HL-60/S4 treated with retinoic acid at 250 ng/mL for 4 days and 3 days (cell line): ENCODE results near the gene NET1.
"Not testable (repeated sequence)": the region's sequence is repeated elsewhere in the genome, so short reads cannot be mapped to it uniquely, and the experiment has no call there.

Experiments used
- in situ Hi-C: fragments of 300-500 bp; cut with MboI; formaldehyde crosslinking; loops from 2 replicates; pipeline ENCODE4 v1.7.0; 2022; ENCODE audit warnings: low sequenced_read_pairs

Gene NET1

DNA sequence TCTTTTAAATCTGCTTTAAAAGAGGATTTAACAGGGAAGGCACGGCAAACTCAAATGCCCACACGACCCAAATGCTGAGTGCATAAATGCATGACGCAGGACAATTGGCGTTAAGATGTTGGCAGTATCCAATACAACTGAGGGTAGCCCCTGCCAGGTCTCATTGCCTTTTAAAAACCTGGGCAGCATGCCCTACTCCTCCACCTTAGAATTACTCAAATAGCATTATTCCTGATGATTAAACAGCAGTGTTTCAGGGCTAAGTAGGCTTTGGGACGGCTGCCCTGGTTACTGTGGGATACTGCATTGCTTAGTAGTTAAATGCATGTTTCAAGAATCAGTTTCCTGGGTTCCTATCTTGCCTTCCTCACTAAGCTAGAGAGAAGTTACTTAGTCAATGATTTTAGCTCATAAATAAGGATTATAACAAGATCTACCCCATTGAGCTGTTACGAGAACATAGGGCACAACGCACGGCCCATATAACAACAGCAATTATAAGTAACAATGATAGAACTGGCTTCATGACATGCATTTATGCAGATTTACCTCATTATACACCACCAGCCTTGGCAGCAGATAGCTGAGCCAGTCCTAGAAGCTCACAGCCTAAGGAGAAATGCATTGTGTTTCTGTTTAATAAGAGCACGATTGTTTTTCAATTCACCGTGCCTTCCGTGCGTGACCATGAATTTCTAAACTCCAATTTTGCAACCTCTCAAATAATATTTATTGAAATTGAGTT lies 15.6 kb upstream of the NET1 start:
- in situ Hi-C loops, result loop anchor here (25.0 kb wide), 1 partner anchor 559 kb away; the partner anchor contains the start of gene AKR1E2

DNA sequence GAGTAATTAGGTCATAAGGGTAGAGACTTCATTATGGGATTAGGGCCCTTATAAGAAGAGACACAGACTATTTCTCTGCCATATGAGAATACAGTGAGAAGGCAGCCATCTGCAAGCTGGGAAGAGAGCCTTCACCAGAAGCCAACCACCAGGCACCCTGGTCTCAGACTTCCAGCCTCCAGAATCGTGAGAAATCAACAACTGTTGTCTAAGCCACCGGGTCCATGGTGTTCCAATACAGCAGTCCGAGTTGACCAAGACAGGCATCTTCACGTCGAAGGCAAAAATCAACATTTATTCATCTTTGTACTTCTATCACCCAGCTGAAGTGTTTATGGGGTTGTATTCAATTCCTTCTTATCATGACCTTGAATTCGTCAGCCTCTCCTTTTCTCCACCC lies 13.0 kb upstream of the NET1 start:
- in situ Hi-C loops, result loop anchor here (25.0 kb wide), 1 partner anchor 562 kb away; the partner anchor contains the start of gene AKR1E2

DNA sequence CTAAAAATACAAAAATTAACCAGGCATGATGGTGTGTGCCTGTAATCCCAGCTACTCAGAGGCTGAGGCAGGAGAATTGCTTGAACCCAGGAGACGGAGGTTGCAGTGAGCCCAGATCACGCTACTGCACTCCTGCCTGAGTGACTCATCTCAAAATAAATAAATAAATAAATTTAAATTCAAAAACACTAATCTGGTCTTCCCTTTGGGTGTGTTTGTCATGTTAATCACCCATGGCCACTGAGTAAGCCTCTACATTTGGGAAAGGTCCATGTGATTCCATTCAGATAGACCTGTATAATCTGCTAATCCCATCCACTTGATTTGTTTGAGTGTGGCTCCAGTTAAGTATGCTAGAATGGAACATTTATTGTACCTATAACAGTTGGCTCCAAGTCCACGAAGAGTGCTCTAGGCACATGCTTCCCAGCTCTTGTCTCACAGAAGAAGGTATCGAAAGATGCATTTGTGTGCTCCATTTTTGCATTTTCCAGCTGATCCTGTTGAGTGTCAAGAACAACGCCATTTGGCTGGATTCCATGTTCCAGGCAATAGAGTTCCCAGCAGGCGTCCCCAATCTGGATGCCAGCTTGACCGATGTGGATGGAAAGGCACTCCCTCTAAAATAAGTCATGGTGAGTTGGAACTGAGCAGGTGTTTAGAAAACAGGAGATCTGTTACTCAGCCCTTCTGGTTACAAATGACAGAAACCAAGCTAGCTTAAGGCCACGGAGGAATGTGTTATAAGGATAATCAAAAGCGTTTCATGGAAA lies 11.7 kb upstream of the NET1 start:
- in situ Hi-C loops, result no loop called here

DNA sequence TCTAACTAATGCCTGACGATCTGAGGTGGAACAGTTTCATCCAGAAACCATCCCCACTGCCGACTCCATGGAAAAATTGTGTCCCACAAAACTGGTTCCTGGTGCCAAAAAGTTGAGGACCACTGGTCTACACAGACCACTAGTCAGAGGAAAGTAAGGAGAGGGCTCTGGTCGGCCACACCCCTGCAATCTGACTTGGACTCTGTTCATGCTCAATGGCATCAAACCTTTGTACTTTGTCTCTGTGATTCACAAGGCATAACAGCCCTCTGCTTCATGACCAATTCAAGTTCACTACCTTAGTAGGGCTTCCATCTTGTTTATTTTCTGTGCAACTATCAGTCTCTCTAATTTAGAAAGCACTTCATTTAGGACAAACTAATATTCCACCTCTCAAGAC lies 9.6 kb upstream of the NET1 start:
- in situ Hi-C loops, result no loop called here

DNA sequence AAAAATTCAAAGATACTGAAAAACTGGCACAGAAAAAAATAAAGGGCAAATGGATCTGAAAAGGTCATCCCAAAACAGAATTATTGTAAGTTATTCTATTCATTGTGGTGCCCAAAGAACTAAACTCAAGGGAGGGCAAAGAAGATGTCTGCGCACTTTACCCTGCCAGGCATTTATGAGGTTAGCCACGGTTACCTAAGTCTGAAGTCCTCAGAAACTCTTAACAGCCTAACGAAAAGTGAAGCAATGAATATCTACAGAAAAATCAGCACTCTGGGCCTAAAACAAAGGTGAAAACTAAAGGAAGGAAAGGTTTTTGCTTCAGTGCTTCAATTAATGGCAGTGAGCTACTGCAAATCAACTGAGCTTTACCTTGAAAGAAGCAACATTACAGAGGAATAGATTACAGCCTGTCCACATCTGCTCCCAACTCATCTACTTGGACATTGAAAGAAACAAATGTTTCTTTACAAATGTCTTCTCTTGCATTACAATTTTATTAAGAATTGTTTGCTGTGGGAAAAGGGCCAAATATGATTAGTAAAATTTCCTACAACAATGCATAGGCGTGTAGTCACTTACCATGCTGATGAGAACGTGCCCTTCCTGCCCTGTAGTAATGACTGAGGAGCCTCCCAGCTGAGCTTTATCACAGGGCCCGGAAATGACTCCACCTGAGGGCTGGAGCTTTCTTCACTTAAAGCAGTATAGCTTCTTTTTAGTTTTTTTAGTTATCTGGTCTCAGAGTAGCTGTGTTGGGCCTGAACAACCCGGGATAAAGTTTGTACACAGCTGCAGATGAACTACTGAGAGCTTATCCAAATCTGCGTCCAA lies 7.9 kb upstream of the NET1 start, which contains the start of gene TUBAL3:
Gene TUBAL3 (minus strand): TSS at position 621 of the 834 bp plus-strand sequence. CDS start 36 bp downstream, at position 585.
- in situ Hi-C loops, result no loop called here

DNA sequence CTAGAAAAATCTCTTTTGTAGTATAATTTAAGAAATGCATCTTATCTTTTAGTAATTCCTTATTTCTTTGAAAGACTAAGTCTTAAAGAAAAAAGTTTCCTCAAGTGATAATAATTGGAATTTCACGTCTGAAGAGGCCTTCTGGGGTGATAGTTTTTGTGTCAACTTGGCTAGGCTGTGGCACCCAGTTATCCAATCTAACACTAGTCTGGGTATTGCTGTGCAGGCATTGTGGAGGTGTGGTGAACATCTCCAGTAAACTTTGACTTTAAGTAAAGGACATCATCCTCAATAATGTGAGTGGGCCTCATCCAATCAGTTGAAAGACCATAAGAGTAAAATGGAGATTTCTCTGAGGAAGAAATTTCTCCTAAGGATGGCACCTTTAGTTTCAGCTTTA lies 5.4 kb upstream of the NET1 start:
- in situ Hi-C loops, result no loop called here

DNA sequence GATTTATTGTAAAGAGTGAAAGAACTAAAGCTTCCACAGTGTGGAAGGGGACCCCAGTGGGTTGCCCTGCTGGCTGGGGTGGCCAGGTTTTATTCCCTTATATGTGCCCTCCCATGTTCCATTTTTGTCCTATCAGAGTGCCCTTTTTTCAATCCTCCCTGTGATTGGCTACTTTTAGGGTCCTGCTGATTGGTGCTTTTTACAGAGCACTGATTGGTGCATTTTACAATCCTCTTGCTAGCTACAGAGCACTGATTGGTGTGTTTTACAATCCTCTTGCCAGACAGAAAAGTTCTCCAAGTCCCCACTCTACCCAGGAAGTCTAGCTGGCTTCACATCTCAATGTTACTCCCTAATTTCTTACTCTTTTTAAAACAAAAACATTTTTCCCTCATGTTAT lies 1.6 kb upstream of the NET1 start:
- in situ Hi-C loops, result not testable (repeated sequence)

DNA sequence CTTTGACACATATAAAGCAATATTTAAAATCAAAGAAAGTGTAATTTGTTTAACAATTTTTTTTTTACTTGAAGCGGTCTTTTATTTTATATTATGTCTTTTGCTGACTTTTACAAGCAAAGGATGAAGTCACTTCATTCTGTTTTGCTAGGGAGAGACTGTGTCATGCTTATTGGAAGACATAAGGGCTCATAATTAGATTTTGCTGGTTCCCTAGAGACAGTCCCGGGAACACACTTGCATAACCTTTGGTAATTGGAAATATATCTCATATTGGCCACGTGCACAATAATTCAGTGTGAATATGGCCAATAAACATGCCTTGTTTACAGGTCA lies 448 bp upstream of the NET1 start:
- in situ Hi-C loops, result no loop called here

DNA sequence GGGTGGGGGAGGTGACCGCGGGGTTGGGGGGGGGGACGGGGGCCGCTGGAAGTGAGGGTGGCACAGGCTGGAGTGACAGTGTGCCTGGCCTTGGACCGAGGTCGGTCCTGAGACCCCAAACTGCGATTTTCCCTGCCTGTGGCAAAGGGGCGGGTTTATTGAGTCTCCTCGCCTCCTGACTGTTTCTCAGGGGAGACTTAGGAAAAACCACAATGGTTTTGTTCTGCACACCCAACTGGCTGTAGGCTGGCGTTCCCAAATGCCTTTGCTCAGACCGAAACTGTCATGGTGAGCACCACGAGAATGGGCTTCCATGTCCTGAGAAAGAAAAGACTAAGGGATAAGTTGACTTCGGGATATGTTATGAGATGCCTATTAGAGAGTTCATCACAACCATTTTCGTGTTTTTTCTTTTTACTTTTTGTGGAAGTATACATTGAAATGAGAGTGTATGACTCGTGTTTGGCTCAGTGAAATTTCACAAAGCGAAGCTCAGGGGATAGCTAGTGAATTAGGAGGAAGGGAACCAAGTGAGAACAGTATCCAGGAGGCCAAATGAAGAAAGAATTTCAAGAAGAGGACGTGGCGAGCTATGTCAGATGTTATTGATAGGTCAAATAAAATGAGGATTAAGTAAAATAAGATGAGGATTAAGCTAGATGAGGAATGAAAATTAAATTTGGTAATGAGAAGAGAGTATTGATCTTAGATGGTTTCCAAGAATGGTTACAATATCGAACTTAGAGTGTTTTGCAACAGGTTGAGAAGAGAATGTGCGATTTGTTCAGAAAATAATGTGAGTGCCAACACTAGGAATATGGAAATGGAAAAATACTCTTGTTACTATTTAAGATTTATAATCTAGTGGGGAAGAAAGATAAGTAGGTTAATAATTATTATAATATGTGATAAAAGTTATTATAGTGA lies 918 bp downstream of the NET1 start:
- in situ Hi-C loops, result no loop called here

DNA sequence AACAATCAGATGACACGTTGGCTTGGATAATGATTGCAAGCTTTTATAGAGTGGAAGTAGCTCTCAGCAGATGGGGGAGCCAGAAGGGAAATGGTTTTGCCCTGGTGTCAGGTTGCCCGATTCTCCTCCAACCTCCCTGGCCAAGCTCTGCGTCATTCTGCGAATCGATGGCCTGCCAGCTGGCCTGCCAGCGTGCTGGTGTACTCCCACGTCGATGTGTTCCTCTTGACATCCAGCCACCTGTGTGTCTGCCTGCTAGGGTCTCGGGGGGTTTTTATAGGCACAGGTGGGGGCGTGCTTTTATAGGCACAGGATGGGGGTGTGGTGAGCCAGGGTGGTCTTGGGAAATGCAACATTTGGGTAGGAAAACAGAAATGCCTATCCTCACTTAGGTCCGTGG lies 4.6 kb downstream of the NET1 start:
- in situ Hi-C loops, result no loop called here

DNA sequence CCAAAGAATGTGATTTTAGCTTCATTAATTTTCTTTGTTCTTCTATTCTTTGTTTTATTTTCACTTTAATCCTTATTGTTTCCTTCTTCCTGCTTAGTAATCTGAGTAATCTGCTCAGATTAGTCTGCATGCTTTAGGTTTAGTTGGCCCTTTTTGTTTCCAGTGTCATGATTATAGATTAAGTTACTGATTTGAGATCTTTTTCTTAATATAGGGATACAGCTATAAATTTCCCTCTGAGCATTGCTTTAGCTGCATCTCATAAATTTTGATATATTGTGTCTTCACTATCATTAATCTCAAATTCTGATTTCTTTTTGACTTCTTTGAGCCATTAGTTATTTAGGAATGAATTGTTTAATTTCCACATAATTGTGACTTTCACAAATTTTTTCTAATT lies 6.2 kb downstream of the NET1 start:
- in situ Hi-C loops, result no loop called here

DNA sequence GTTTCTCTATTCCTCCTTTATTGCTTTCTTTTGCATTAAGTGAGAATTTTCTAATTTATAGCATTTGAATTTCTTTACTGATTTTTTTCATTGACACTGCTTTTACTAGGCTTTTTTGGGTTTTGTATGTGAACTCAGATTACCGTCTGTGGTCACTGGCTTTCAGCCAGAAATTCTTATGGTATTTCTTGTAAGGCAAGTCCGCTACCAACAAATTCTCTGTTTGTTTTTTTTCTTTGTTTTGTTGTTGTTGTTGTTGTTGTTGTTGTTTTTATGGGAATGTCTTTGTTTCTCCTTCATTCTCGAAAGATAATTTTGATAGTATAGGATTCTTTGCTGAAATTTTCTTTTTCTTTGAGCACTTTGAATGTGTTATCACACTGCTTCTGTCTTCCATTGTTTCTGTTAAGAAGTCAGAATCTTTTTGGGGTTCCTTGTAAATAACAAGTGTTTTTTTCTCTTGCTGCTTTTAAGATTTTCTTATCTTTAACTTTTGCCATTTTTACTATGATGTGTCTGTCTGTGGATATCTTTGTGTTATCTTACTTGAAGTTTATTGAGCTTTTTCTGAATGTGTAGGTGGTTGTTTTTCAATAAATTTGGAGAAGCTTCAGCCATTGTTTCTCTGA lies 7.2 kb downstream of the NET1 start:
- in situ Hi-C loops, result no loop called here

DNA sequence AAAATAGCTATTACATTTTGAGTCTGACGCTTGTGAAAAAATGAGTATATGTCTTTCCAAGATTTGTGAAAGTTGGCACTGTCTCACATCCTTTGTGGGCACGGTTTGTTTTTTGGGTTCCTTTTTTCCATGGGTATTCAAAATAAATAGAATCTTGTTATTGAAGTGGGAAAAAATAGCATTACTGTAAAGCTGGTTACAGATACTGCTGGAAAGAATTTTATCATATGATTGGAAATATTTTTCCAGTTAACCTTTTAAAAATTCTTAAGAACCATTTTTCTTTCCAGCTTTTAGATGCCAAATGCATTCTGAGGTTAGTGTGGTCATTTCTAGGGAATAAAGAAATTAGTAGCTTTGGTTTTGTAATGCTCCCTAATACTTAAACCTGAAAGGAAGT lies 11.4 kb downstream of the NET1 start:
- in situ Hi-C loops, result no loop called here

DNA sequence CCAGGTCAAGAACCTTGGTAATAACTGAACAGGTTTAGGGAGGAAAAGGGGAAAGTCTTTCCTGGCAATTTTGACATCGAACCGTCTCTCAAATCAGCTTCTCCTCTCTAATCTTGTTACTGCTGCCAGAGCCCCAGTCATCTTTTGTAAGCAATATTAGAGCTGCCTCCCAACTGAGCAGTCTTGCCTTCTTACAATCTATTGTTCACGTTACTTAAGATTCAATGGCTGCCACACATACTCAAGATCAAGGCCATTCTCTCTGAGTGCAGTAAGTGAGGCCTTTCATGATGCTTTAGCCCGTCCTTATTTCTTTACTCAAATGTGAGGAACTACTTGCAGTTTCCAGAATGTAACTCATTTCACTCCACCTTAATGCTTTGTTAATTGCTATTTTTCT lies 12.4 kb downstream of the NET1 start:
- in situ Hi-C loops, result no loop called here

DNA sequence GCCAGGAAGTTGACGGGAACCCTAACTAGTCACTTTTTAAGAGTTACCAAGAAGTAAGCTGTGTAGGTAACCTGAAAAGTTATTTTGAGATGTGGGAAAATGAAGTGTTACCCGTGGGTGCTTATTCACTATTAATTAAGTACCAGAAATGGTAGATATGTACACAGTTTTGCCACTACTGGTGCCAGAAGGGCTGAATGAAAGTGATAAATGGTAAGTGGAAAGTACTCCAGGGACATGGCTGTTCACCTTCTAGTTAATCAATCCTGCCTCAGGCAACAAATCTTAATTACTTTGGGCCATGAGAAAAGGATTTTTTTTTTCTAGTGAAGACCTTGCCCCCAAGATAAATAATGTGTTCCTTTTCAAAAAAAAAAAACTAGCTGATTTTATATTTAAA lies 15.8 kb downstream of the NET1 start:
- in situ Hi-C loops, result no loop called here

DNA sequence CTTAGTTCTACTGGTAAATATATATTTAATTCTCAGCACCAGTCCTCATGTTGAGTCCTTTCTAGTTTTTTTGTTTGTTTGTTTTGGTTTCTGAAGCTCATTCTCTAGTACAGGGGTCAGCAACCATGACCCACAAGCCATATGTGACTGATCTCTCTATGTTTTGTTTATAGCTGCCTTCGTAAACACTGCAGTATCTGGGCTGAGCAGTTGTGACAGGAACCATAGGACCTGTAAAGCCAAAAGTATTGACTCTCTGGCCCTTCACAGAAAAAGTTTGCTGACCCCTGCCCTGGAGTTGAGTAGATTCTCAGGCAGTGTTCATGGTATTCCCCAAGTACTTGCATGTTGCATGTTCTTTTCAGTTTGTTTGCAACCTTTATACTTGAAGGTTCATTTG lies 20.8 kb downstream of the NET1 start:
- in situ Hi-C loops, result no loop called here

DNA sequence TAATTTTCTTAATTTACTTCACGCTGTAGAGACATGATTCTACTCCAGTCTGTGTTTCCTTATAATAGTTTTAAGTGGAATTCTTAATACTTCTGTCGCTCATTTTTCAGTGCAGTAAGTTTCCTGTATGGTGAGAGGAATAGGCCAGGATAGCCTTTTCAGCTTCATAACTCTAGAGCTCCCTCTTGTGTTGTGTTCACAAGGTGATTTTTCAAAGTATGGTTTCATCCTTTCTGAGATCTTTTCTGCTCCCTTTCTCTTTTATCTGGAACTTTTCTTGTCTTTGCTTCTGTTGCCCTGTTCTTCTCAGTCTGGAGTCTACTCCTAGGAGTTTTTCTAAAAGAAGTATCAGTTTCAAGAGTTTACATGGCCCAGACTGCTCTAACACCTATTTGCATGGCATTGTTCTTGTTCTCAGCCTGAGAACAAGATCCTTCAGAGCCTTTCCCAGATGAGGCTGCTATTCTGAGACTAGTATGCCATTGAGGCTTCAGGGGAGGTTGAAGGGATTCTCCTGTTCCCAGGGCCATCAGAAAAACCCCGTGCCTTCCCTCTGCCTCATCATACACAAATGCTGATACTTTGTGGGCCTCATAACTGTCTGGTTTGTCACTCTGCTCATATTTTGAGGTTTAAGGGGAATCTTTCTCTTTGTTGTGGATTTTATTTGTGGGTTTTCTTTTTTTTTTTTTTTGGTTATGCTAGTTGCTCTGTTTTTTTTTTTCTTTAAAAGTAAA lies 21.8 kb downstream of the NET1 start:
- in situ Hi-C loops, result no loop called here

DNA sequence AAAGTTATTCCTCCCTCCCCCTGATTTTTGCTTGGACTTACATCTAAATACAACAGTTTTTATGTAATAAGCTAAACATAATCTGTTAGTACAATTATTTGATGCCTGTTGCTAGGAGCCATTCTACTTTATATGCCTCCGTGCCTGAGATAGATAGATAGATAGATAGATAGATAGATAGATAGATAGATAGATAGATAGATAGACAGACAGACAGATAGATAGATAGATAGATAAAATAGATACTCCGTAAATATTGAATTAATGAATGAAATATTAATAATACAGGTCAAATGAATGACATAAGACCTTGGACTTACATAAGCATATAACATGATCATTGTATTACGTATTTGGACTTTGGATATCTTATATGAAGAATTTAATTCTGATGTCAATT lies 23.0 kb downstream of the NET1 start:
- in situ Hi-C loops, result no loop called here

DNA sequence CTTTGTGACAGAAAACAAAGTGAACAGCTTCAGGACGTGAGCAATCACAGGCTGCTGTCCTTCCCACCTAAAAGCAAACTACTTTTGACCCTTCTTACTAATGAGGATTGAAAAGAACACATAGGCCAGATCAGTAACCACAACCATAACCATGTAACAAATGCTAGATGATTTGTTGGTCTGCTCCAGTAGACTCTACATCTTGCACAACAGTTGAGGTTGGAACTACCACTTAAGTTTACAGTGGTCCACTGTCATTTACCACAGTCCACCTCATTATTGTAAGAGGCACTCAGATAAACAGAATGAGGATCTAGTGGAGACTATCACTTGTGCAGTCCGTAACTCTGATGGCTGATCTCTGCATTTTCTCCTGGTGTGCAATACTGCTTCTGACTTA lies 27.8 kb downstream of the NET1 start:
- in situ Hi-C loops, result no loop called here
